Bronchial epithelial cell (primary cell): ENCODE results near the gene SURF2. TPM values are rescaled to one million over a fixed set of nuclear protein-coding genes. Genes with fewer than 3 reads are reported as not detected.
"Not testable (repeated sequence)": the region's sequence is repeated elsewhere in the genome, so short reads cannot be mapped to it uniquely, and the experiment has no call there.

Source experiments
- DNase-seq: peaks from one replicate; pipeline ENCODE4 v3.0.0-alpha.2; 2010; ENCODE audit warnings: low read depth
- FAIRE-seq: peaks from 2 replicates; lab custom pipeline; 2011; peaks lifted over from hg19 to GRCh38; lab: Jason Lieb, UNC
- H3K27me3 ChIP-seq: 2 replicates; pipeline ENCODE4 v1.5.1; 2011; ENCODE audit warnings: low read length; ENCODE audit not compliant: control insufficient read depth, insufficient read depth
- H3K36me3 ChIP-seq: 2 replicates; pipeline ENCODE4 v1.5.1; 2011; ENCODE audit warnings: low read length; ENCODE audit not compliant: control insufficient read depth, insufficient read depth
- H3K4me3 ChIP-seq: 2 replicates; pipeline ENCODE4 v1.5.1; 2011; ENCODE audit warnings: mild to moderate bottlenecking, low read depth, low read length, control low read depth
- CTCF ChIP-seq: IDR thresholded peaks from 2 replicates; pipeline ENCODE4 v1.5.1; 2011; ENCODE audit warnings: mild to moderate bottlenecking, moderate library complexity, low read length, control low read depth, inconsistent platforms; ENCODE audit not compliant: insufficient read depth, severe bottlenecking
- total RNA-seq: library from RNA; depleted of rRNA; stranded (reverse); fragments of >200 nt; gene quantifications from 2 replicates; pipeline ENCODE4 v1.2.1, GENCODE V29; 2014

The SURF2 gene
- total RNA-seq, 1 donor from 2014 or later: 46.6 TPM

- DNase-seq: peak; percentile 44
- no peak for FAIRE-seq
- Histone ChIP-seq H3K27me3 (no peaks in the 10 kb centered on the region), H3K36me3 (peaks cover 12% of the 10 kb centered on the region), H3K4me3 (peak overlapping the region; percentile 66)
- TF ChIP-seq CTCF: no peak
These were observed 18.3 kb downstream of the SURF2 start for GRCh38 chr9:133374612-133375115.

GRCh38 chr9:133375116-133375723, 18.9 kb downstream of the SURF2 start:
- H3K36me3 ChIP-seq: peaks cover 10% of the 10 kb centered on the region
- peak; percentile 44 for DNase-seq
- H3K27me3 ChIP-seq: no peaks in the 10 kb centered on the region
- no peak for TF ChIP-seq CTCF
- H3K4me3 ChIP-seq: peak overlapping the region; percentile 66
- no peak for FAIRE-seq

- FAIRE-seq: no peak
- no peak for TF ChIP-seq CTCF
- peak within 1 kb of the TSS; percentile 66 for H3K4me3 ChIP-seq
These were observed 19.6 kb downstream of the SURF2 start, which contains the start of the genes STKLD1 and SURF4 for GRCh38 chr9:133375724-133376654. STKLD1 (plus strand) TSS chr9:133376366; CDS start chr9:133376474, 108 bp downstream. SURF4 (minus strand) TSS chr9:133376060; CDS start chr9:133375969, 91 bp downstream.

DNA sequence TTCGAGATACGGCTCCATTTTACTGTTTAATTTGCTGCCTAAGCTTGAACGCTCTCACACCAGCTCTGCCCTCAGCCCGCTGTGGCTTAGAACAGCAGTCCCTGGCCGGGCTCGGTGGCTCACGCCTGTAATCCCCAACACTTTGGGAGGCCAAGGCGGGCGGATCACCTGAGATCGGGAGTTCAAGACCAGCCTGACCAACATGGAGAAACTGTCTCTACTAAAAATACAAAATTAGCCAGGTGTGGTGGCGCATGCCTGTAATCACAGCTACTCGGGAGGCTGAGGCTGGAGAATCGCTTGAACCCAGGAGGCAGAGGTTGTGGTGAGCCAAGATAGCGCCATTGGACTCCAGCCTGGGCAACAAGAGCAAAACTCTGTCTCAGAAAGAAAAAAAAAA, 20.9 kb downstream of the SURF2 start:
- H3K36me3 ChIP-seq, H3K27me3 ChIP-seq, H3K4me3 ChIP-seq, FAIRE-seq, DNase-seq: not testable (repeated sequence)

More at GRCh38 chr9:133375724-133376654, 19.6 kb downstream of the SURF2 start, which contains the start of the genes STKLD1 and SURF4:
- Histone ChIP-seq H3K27me3 (no peaks in the 10 kb centered on the region), H3K36me3 (peaks cover 6% of the 10 kb centered on the region)
- peak; percentile 84 for DNase-seq

GRCh38 chr9:133377721-133378216, 21.4 kb downstream of the SURF2 start:
- TF ChIP-seq CTCF: no peak
- DNase-seq (no peak), FAIRE-seq (no peak)
- Histone ChIP-seq H3K27me3 (no peaks in the 10 kb centered on the region), H3K4me3 (no peak overlapping the region), H3K36me3 (peaks cover 2% of the 10 kb centered on the region)
